PC-9 (cell line): Measurements from ENCODE around the gene PTPN23. TPM values are rescaled to one million over a fixed set of nuclear protein-coding genes. Genes with fewer than 3 reads are reported as not detected.

Experiments used
- BruUV-seq: library from RNA; stranded (reverse); fragments of 400-500 nt; replicated peaks from 2 replicates; lab custom pipeline; 2021; lab: Mats Ljungman, UMichigan
- CTCF ChIA-PET: fragments of 300-600 bp; sonication (Branson Sonifier 250); formaldehyde crosslinking; loops from one replicate; lab custom pipeline; 2022; ENCODE audit warnings: antibody characterized with exemption; lab: Charles Lee
- POLR2A ChIA-PET: fragments of 300-600 bp; sonication (Branson Sonifier 250); formaldehyde crosslinking; loops from one replicate; lab custom pipeline; 2022; ENCODE audit warnings: antibody characterized with exemption; ENCODE audit not compliant: unreplicated experiment; lab: Charles Lee
- DNase-seq, 2 experiments: peaks; one replicate each; pipeline versions ENCODE4 v3.0.0 to v3.0.0-alpha.2; 2015 to 2022; ENCODE audit warnings: mixed read lengths in 1 of 2
- H2AFZ ChIP-seq: fragments of 200-600 bp; sonication (generic); 2 replicates; pipeline ENCODE4 v1.8.1; 2017; ENCODE audit warnings: antibody characterized with exemption
- H3F3A ChIP-seq: fragments of 200-600 bp; sonication (generic); 2 replicates; pipeline ENCODE4 v1.8.1; 2017; ENCODE audit warnings: antibody characterized with exemption, mild to moderate bottlenecking, low read depth; ENCODE audit not compliant: insufficient read depth
- H3K27ac ChIP-seq: fragments of 200-600 bp; sonication (generic); 2 replicates; pipeline ENCODE4 v1.6.1; 2016; ENCODE audit warnings: mixed run types
- H3K27me3 ChIP-seq: fragments of 200-600 bp; sonication (generic); 2 replicates; pipeline ENCODE4 v1.6.1; 2016; ENCODE audit warnings: low read depth, mixed run types; ENCODE audit not compliant: insufficient read depth
- H3K36me3 ChIP-seq: fragments of 200-600 bp; sonication (generic); 2 replicates; pipeline ENCODE4 v1.6.1; 2016; ENCODE audit warnings: low read depth, mixed run types
- H3K4me1 ChIP-seq: fragments of 200-600 bp; sonication (generic); replicated peaks from 2 replicates; pipeline ENCODE4 v1.6.1; 2016; ENCODE audit warnings: mixed run types; ENCODE audit not compliant: insufficient read depth
- H3K4me2 ChIP-seq: fragments of 200-600 bp; sonication (generic); 2 replicates; pipeline ENCODE4 v1.6.1; 2017; ENCODE audit warnings: mixed run types
- H3K4me3 ChIP-seq: fragments of 200-600 bp; sonication (generic); 2 replicates; pipeline ENCODE4 v1.6.1; 2016; ENCODE audit warnings: mixed run types
- H3K79me2 ChIP-seq: fragments of 200-600 bp; sonication (generic); 2 replicates; pipeline ENCODE4 v1.6.1; 2017; ENCODE audit warnings: low read depth, mixed run types
- H3K9me2 ChIP-seq: fragments of 200-600 bp; sonication (generic); 2 replicates; pipeline ENCODE4 v1.8.1; 2017; ENCODE audit warnings: mild to moderate bottlenecking; ENCODE audit not compliant: insufficient read depth
- H3K9me3 ChIP-seq: fragments of 200-600 bp; sonication (generic); 2 replicates; pipeline ENCODE4 v1.8.1; 2016; ENCODE audit warnings: low read depth; ENCODE audit not compliant: insufficient read depth
- H4K20me1 ChIP-seq: fragments of 200-600 bp; sonication (generic); 2 replicates; pipeline ENCODE4 v1.8.1; 2017; ENCODE audit not compliant: insufficient read depth
- EZH2 ChIP-seq: fragments of 200-600 bp; sonication (generic); IDR thresholded peaks from 2 replicates; pipeline ENCODE4 v1.8.0; 2017; ENCODE audit warnings: antibody characterized with exemption, low read depth
- intact Hi-C: fragments of 100-400 bp; cut with micrococcal nuclease; formaldehyde crosslinking; loops from one replicate; pipeline ENCODE4 v1.10.0; 2022; ENCODE audit not compliant: unreplicated experiment
- total RNA-seq: library from RNA; stranded (reverse); gene quantifications from 2 replicates; pipeline ENCODE4 v1.2.3, GENCODE V29; 2021
- TF ChIP-seq, protein P1 (sequence below): fragments of 200-600 bp; sonication (generic); conservative IDR thresholded peaks from 2 replicates; pipeline ENCODE4 v1.6.1; 2017; ENCODE audit warnings: mixed run types, antibody characterized with exemption, mild to moderate bottlenecking, moderate library complexity

The PTPN23 gene
- total RNA-seq, 1 experiment from 2014 or later: 38.9 TPM

DNA sequence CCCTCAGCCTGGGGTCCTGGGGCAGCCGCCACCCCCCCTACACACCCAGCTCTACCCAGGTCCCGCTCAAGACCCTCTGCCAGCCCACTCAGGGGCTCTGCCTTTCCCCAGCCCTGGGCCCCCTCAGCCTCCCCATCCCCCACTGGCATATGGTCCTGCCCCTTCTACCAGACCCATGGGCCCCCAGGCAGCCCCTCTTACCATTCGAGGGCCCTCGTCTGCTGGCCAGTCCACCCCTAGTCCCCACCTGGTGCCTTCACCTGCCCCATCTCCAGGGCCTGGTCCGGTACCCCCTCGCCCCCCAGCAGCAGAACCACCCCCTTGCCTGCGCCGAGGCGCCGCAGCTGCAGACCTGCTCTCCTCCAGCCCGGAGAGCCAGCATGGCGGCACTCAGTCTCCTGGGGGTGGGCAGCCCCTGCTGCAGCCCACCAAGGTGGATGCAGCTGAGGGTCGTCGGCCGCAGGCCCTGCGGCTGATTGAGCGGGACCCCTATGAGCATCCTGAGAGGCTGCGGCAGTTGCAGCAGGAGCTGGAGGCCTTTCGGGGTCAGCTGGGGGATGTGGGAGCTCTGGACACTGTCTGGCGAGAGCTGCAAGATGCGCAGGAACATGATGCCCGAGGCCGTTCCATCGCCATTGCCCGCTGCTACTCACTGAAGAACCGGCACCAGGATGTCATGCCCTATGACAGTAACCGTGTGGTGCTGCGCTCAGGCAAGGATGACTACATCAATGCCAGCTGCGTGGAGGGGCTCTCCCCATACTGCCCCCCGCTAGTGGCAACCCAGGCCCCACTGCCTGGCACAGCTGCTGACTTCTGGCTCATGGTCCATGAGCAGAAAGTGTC, 30.2 kb downstream of the PTPN23 start:
- Histone ChIP-seq H3K79me2 (no peaks in the 10 kb centered on the region), H3K9me3 (no peaks in the 10 kb centered on the region), H3K27ac (no peak overlapping the region), H3K9me2 (no peaks in the 10 kb centered on the region), H3K4me2 (no peak overlapping the region), H3F3A (peaks cover 4% of the 10 kb centered on the region; the same call in 1 of the 2 replicates), H2AFZ (no peak overlapping the region), H3K36me3 (no peaks in the 10 kb centered on the region), H3K4me3 (no peak overlapping the region), H3K27me3 (no peaks in the 10 kb centered on the region), H3K4me1 (no peaks in the 10 kb centered on the region), H4K20me1 (no peaks in the 10 kb centered on the region)
- no peak for TF ChIP-seq EZH2
- TF ChIP-seq, protein P1, sequence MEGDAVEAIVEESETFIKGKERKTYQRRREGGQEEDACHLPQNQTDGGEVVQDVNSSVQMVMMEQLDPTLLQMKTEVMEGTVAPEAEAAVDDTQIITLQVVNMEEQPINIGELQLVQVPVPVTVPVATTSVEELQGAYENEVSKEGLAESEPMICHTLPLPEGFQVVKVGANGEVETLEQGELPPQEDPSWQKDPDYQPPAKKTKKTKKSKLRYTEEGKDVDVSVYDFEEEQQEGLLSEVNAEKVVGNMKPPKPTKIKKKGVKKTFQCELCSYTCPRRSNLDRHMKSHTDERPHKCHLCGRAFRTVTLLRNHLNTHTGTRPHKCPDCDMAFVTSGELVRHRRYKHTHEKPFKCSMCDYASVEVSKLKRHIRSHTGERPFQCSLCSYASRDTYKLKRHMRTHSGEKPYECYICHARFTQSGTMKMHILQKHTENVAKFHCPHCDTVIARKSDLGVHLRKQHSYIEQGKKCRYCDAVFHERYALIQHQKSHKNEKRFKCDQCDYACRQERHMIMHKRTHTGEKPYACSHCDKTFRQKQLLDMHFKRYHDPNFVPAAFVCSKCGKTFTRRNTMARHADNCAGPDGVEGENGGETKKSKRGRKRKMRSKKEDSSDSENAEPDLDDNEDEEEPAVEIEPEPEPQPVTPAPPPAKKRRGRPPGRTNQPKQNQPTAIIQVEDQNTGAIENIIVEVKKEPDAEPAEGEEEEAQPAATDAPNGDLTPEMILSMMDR: no peak
- DNase-seq: no peak
- no TSS peak for BruUV-seq
- CTCF ChIA-PET: no interaction called here
- intact Hi-C loops: no loop called here
- POLR2A ChIA-PET: no interaction called here

- peaks cover 4% of the 10 kb centered on the region; the same call in 1 of the 2 replicates for H3F3A ChIP-seq
- DNase-seq: no peak
- no peak overlapping the region for H3K4me2 ChIP-seq
- TF ChIP-seq, protein P1: no peak
- TF ChIP-seq EZH2: no peak
- H3K9me2 ChIP-seq: no peaks in the 10 kb centered on the region
- no peaks in the 10 kb centered on the region for H4K20me1 ChIP-seq
- H3K4me3 ChIP-seq: no peak overlapping the region
- ChIA-PET CTCF (no interaction called here), POLR2A (no interaction called here)
- H3K79me2 ChIP-seq: no peaks in the 10 kb centered on the region
- H3K4me1 ChIP-seq: no peaks in the 10 kb centered on the region
- H3K36me3 ChIP-seq: no peaks in the 10 kb centered on the region
- H3K9me3 ChIP-seq: no peaks in the 10 kb centered on the region
- H3K27ac ChIP-seq: no peak overlapping the region
- H2AFZ ChIP-seq: no peak overlapping the region
- intact Hi-C loops: no loop called here
- BruUV-seq: no TSS peak
- no peaks in the 10 kb centered on the region for H3K27me3 ChIP-seq
Observed at GRCh38 chr3:47411696-47412452, 31.1 kb downstream of the PTPN23 start.

- no peaks in the 10 kb centered on the region for H3K79me2 ChIP-seq
- no peak overlapping the region for H3K27ac ChIP-seq
- H4K20me1 ChIP-seq: no peaks in the 10 kb centered on the region
- ChIA-PET CTCF (no interaction called here), POLR2A (no interaction called here)
- no peak for TF ChIP-seq EZH2
- TF ChIP-seq, protein P1: no peak
- no peak overlapping the region for H3K4me2 ChIP-seq
- no peaks in the 10 kb centered on the region for H3K9me3 ChIP-seq
- H3K9me2 ChIP-seq: no peaks in the 10 kb centered on the region
- no peak for DNase-seq
- no peaks in the 10 kb centered on the region for H3K4me1 ChIP-seq
- H3K27me3 ChIP-seq: no peaks in the 10 kb centered on the region
- no TSS peak for BruUV-seq
- H2AFZ ChIP-seq: no peak overlapping the region
- no peaks in the 10 kb centered on the region for H3K36me3 ChIP-seq
- no peak overlapping the region for H3K4me3 ChIP-seq
- H3F3A ChIP-seq: peaks cover 4% of the 10 kb centered on the region; the same call in 1 of the 2 replicates
- intact Hi-C loops: no loop called here
Observed at GRCh38 chr3:47412453-47412756, 31.6 kb downstream of the PTPN23 start.
